T-helper 2 cell treated with Interferon-gamma antibody and Interleukin-4, amounts not matched to agents 100 ng/mL and 5 ng/mL, for 36 hours (primary cell): ENCODE results near the gene WLS. TPM values are rescaled to one million over a fixed set of nuclear protein-coding genes. Genes with fewer than 3 reads are reported as not detected.
"Not testable (repeated sequence)": the region's sequence is repeated elsewhere in the genome, so short reads cannot be mapped to it uniquely, and the experiment has no call there.

Source experiments
- intact Hi-C: fragments of 100-400 bp; cut with micrococcal nuclease; formaldehyde crosslinking; loops from one replicate; pipeline ENCODE4 v1.15.1; 2023
- total RNA-seq: library from RNA; stranded (reverse); gene quantifications from 2 replicates; pipeline ENCODE4 v1.2.3, GENCODE V29; 2022

WLS gene
- not detected in 2 replicates for total RNA-seq

DNA sequence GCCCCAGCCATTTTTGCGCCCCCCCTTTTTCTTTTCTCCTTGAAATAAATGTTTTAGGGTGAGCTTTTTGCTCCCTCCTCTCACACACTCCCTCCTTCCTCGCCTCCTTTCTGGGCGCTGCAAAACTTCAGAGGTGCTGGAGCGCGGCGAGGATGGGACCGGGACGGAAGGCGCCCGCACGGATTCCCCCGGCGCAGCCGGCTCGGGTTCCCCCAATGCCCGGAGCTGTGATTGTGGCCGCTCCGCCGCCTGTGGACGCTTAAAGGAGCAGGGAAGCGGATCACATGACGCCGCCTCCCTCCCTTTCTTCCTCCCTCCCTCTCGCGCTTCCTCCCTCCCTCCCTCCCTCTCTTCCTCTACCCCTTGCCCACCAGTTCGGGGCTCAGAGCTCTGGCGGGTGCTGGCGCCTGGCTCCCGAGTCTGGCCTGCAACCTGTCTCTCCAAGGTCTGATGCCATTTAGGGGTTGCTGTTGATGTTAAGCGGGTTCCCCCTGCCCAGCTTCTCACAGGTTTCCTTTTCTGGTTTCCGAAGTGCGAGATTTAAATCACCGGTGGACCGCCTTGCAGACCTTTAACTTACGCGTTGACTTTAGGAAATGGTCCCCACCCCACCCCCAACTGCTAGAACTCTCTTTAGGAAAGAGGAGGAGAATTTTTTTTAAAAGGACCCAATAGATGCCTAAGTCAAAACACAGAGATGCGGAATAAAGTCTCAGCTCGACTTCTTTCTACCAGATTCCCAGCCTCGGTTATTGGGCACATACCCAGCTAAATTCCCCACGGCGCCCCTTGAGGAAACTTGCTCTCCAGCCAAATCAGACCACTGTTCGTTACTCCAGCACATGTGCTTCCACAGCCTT is at the start of gene WLS:
TSS of gene WLS (minus strand) at position 235 of the 860 bp plus-strand sequence. CDS start at position 11, 224 bp downstream.
- intact Hi-C loops: no loop called here

DNA sequence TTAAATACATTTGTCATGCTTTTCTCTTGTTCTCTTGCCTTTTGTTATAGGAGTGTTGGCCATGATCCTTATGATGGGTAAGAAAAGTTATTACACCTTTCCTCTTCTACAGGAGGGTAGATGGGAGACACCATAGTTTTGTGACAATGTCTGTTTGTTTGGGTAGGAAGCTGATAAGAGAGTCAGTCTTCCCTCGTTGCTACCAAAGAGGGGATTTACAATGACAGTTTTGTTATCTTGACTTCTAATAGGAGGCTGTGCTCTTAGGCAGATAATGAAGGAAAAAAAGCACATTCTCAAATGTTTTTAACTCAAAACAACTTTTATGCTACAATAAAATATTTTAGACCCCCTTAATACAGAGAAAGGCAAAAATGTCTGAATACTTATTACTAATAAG is 48.0 kb upstream of the WLS start:
- intact Hi-C loops: no loop called here

DNA sequence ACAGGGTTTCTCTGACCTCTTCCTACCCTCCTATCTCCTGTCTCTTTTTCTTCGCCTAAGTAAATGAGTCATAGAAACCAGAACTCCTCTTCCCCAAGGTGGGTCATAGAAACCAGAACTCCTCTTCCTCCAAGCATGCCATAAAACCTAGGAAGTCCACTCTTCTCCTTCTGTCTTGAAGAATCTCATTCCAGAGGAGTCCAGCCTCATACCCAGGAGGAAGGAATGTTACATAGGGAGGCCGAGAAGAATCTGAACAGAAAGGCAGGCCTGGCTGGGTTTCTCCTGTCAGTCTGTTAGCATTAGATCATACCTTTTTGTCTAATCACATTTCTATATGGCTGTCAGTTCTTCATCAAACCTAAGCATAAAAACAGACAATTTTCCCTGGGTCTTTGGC is 47.5 kb upstream of the WLS start:
- intact Hi-C loops: no loop called here

DNA sequence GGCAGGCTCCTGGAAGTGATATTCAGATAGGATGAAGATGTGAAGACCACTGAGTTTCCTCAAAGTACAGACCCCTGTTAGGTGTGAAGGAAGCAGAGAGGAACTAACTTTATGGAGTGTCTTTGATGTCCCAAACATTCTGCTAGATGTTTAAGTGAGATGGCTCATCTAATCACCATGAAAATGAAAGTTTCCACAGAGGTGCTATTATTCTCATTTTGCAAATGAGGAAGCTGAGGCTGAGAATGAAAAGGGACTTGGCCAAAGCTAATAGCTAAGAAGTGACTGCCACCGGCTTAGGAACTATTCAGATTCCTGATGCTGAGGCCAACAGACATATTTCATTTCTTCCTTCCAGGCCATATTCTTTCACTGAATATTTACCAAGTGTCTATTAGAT is 45.9 kb upstream of the WLS start:
- intact Hi-C loops: no loop called here

DNA sequence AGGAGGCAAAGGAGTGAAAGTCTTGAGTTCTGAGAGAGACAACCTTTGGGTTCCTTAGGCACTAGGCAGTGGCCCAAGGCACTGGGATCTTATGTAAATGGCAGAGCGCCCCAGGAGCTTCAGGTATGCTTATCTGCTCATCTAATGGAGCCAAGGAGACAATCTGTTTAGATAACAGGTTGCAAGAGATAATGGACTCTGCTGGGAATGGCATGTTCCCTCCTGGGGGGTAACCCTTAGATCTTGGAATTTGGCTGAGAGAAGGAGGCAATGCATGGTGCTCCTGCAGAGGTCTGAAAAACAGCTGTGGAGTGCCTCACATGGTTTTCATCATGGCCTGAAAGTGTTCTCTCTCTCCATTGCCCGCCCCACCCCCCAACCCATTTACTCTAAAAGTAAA is 44.1 kb upstream of the WLS start:
- intact Hi-C loops: no loop called here

DNA sequence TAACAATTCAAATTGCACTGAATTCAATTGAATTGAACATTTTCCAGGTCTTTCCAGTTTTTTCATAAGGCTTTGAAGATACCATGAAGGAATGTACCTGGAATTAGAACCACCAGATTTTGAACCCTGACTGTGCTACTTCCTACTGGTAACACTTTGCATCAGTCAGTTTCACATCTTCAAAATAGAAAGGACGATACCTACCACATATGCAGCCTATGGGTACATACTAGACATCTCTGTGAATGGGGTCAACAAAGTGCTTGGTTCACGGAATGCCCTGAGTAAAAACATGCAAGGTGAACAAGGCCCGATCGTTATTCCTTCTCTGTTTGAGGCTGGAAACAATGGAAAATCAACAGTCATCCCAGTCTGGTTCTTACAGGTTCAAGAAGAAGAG is 41.2 kb upstream of the WLS start:
- intact Hi-C loops: no loop called here

DNA sequence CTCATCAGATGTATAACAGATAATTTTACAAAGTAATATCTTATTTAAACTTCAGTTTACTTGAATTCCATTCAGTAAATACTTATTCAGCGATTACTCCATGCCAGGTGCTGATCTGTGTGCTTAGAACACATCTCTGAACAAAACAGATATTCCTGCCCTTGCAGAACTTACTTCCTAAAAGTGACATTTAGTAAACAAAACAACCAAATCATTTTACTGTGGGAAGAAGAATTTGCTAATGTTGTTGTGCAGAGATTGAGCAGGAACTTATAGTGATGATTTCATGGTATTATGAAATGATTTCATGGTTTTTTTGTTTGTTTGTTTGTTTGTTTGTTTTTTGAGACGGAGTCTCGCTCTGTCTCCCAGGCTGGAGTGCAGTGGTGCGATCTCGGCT is 39.3 kb upstream of the WLS start:
- intact Hi-C loops: no loop called here

DNA sequence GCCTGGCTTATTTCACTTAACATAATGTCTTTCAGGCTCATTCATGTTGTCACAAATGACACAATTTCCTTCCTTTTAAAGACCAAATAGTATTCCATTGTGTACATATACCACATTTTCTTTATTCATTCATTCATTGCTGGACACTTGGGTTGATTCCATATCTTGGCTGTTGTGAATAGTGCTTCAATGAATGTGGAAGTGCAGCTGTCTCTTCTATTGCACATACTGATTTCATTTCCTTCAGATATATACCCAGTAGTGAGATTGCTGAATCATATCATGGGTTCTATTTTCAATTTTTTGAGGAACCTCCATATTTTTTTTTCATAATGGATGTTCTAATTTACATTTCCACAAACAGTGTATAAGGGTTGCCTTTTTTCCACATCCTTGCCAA is 38.6 kb upstream of the WLS start:
- intact Hi-C loops: no loop called here

DNA sequence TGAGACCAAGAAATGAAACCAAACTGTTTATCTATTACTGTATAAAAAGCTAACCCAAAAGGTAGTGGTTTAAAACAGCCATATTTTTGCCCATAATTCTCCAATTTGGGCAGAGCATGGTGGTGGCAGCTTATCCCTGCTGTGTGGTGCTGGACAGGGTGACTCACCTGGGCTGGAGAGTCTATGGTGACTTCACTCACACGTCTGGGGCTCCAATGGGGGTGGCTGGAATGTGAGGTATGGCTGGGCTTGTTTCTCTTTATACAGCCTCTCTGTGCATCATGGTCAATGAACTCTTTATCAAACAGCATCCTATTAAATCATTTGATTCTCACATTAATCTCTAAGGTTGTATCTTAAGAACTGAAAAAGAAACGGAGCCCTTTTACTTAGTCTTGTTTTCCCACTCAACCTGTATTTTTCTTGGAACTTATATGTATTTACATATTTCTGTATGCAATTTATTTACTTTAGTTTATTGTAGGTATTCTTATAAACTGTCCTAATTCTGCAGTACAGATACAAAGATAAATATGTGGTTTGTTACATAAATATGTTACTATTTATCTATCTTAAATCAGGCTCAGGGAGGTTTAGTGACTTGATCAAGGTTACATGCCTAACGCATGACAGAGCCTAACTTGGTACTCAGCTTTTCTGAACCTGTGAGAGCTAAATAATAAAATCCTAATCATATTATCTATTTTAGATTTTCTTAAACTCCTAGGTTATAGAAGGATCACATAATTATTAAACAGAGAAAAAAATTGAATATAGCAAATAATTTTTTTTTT is 37.5 kb upstream of the WLS start:
- intact Hi-C loops: no loop called here

DNA sequence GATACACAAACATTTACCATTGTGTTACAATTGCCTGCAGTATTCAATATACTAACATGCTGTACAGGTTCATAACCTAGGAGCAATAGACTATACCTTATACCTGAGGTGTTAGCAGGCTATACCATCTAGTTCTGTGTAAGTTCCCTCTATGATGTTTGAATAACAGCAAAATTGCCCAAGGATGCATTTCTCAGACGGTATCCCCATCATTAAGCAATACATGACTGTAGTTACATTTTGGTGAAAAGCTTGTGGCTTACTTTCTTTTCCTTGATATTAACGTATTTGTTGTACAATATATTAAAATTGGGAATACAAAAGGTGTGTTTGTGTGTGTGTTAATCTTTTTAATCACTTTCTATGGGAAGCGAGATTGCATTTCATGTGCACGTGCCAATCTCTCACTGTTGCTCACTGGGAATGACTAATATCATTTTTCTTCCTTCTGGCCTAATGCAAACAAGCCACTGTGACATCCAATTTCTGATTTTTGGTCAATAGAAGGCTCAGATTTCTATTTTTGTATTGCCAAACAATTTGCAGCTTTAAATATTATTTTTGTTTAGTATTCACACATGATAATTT is 36.7 kb upstream of the WLS start:
- intact Hi-C loops: no loop called here

DNA sequence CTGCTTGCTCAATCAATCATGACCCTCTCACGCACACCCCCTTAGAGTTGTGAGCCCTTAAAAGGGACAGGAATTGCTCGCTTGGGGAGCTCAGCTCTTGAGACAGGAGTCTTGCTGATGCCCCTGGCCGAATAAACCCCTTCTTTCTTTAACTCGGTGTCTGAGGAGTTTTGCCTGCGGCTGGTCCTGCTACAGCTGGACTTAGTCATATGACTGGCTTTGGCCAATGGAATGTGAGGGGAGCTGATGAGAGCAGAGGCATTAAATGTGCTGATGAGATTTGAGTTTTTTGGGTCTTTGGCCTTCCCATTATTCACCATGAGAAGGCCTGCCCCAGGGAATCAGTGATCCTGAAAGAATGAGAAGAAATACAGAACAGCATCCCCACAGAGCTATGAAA is 24.5 kb upstream of the WLS start:
- intact Hi-C loops: not testable (repeated sequence)

DNA sequence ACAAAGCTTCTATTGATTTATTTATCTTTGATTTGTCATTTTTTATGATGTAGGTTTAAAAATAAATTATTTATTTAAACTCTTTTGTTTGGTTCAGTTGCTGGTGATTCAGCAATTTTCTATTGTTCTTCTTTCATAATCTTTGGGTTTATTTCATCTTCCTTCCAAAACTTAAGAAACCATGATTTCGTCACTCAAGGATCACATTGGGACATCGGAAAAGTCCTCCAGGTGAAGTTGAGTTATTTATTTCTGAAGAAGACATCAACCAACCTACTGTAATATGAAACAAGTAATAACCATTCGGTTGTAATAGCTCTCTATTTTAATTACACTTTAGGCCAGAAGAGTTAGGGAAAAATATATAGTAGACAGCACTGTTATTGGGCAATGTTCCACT is 23.0 kb upstream of the WLS start:
- intact Hi-C loops: no loop called here

DNA sequence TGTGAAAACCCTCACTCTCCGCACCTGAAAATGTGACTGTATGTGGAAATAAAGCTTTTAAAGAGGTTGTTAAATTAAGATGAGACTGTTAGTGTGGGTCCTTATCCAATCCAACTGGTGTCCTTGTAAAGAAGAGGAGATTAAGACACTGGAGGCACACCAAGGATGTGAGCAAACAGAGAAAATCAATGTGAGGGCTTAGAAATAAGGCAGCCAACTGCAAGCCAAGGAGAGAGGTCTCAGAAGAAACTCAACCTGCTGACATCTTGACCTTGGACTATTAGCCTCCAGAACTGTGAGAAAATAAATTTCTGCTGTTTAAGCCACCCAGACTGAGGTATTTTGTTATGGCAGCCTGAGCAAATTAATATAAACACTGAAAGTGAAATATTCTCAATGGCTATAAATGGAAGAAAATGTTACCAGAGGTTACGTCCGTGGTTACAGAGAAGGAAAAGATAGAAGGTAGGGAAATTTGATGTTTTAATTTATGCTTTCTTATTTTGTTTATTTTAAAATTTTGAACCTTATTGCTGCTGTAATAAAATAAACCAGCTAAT is 22.4 kb upstream of the WLS start:
- intact Hi-C loops: no loop called here

DNA sequence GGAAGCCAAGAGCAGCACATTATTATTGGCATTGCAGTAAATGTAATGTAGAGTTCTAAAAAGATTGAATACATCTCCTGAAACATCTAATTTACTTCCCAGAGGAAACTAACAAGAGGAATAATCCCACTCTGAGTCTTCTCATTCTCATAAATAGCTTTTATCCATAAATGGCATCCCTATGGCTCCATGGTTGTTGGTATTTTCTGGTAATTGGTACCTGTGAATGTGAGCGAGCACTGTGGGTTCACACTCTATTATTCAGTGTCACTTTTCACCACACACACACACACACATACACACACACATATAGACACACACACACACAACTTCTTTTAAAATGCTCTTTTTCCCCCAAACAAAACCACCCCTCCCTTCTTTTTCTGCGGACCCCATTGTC is 4.7 kb upstream of the WLS start:
- intact Hi-C loops: no loop called here

DNA sequence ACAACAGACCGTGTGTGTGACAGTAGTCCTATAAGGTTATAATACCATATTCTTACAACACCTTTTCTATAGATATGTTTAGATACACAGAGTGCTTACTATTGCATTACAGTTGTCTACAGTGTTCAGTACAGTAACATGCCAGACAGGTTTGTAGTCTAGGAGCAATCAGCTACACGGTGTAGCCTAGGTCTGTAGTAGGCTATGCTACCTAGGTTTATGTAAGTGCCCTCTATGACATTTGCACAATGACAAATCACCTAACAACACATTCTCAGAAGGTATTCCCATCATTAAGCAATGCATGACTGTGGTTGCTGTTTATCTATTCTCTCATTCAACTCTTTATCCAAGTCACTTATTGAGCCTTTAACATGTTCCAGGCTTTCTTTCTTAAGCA is 1.8 kb upstream of the WLS start:
- intact Hi-C loops: no loop called here

DNA sequence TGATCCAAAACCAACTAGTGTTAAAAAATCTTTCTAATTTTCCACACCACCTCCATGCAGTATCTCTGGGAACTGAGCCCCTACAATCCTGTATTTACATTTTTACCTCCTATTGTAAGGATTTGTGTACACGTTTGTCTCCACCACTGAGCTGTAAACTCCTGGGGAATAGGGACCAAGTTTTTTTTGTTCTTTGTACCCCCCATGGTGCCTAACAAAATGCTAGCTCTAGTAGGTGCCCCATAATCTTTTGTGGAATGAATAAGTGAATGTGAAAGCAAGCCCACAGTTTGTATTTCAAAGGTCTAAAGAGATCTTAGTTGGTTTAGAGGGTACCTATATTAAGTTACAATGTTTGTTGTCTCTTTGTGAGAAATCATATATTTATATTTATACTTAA is 879 bp upstream of the WLS start:
- intact Hi-C loops: no loop called here

DNA sequence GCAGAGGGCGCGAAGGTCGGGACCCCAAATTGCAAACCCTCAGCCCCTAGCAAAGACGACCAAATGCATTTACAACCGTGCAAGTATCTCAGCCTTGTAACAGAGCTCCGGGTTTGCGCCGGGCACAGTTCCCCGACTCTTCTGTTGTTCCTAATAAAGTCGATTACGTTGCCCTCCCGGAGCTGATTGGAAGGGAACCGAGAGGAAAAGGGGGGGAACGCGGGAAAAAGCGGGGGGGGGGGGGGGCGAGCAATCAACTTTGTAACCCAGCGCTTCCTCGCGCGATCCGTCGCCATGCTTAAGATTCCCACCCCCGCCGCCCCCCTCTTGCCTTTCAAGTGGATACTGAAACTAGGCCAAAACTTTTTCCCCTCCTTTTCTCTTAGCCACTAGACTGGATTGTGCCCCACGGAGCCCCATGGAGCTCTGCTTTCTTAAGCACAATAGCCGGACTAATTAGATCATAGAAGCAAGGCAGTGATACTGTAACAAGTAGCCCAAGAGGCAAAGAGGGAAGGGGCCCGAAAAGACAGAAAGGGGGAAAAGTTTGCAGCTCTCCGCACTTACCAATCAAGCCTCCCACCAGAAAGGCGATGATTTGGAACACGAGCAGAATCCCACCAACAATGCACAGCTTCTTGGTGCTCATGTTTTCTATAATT is 565 bp downstream of the WLS start:
- intact Hi-C loops: no loop called here

DNA sequence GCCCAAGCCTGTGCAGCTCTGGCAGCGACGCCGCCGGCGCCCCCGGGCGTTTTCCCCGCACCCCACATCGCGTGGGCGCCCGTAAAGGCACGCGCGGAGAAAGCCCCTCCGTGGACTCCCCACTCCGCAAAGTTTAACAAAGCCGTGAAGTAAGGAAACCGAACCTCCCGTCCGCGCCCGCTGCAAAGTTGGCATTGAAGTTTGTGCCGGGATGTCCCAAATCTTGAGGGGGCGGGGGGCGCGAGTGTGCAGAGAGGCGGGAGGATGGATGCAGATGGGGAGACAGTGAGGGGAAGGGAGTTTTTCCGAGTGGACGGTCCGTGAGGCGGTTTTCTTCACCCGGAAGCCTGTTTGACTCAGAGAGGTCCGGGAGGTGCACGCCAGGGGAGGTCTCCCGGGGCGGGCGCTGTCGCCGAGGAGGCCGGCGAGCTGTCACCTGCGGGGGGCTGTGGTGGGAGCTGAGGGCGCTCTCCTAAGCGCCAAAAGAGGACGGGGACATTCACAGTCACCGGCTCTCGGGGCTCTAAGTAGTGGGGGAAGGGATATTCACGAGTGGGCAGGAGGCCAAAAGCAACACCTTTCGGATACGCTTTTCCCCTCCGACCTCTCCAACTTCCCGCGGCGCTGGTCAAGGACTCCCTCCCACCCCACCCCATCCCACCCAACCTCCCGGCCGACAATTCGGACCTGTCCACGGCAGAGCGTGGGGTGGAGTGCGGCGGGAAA is 1.3 kb downstream of the WLS start:
- intact Hi-C loops: no loop called here

DNA sequence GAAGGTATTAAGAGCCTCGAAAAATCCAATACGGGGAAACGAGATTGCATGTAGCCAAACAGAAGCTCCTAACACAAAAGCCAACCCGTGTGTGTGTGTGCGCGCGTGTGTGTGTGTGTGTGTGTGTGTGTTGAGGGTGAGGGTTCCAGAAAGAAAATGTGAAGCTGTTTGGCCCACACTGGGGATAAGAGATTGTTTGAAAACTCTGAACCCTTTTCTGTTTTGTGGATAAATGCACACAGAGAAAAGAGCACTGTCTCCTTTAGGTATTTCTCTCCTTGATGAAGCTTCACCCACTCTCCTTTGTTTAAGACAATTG is 1.9 kb downstream of the WLS start:
- intact Hi-C loops: no loop called here

DNA sequence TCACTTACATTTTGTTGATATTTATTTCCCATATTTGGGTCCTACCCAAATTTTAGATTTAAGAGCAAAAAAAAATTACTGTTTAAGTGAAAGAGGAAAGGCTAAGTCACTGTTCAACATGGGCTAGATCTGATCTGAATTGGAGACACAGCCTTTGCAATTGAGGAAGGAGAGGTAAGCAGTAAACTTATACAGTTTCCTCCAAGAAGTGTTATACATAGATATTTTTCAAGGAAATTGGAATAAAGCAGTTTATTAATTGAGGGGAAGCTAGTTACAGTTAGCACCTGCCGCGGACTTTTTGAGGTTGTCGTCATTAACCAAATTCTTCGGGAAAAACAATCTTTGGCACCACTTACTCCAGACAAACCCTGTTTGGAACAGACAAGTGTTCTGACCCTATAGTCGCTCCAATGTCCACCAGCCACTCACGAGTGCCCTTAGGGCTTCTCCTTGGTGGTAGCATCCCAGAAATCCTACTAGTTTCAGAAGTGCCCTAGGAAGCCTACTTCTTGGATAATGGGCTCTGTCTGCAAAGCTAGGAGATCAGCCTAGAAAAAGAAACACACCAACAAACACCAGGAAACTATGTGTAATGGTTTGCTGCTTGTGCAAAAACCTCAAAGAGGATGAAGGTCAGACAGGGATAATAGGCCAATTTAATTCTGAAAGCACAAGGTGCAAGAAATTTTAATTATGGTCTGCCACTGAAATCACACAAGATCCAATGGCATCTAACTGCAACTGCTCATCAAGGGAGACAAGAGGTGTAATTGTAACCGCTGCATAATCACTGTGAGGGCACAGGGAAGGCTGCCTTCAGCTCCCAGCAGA is 2.5 kb downstream of the WLS start:
- intact Hi-C loops: no loop called here
